A673 (cell line): ENCODE measurements around the gene EMP3. TPM values are rescaled to one million over a fixed set of nuclear protein-coding genes. Genes with fewer than 3 reads are reported as not detected.

ENCODE experiments used
- BruUV-seq: library from RNA; stranded (reverse); fragments of 400-500 nt; replicated peaks from 2 replicates; lab custom pipeline; 2021; lab: Mats Ljungman, UMichigan
- CTCF ChIA-PET: fragments of 300-600 bp; sonication (Branson Sonifier 250); formaldehyde crosslinking; loops from one replicate; lab custom pipeline; 2022; ENCODE audit warnings: antibody characterized with exemption; lab: Charles Lee
- POLR2A ChIA-PET: fragments of 300-600 bp; sonication (Branson Sonifier 250); formaldehyde crosslinking; loops from one replicate; lab custom pipeline; 2022; ENCODE audit warnings: antibody characterized with exemption; ENCODE audit not compliant: low non-redundant PET; lab: Charles Lee
- DNase-seq: peaks from one replicate; pipeline ENCODE4 v3.0.0-alpha.2; 2015; ENCODE audit warnings: low spot score
- H3K27ac ChIP-seq: fragments of 200-600 bp; sonication (generic); 2 replicates; pipeline ENCODE4 v1.5.1; 2016; ENCODE audit warnings: mixed run types, low read depth, mild to moderate bottlenecking, mixed read lengths, antibody characterized with exemption, low read length; ENCODE audit not compliant: poor library complexity, severe bottlenecking
- H3K27me3 ChIP-seq: fragments of 200-600 bp; sonication (generic); replicated peaks from 2 replicates; pipeline ENCODE4 v1.6.1; 2017; ENCODE audit warnings: mixed run types, low read depth, mild to moderate bottlenecking, mixed read lengths, antibody characterized with exemption, low read length; ENCODE audit not compliant: insufficient read depth, poor library complexity
- H3K36me3 ChIP-seq: fragments of 200-600 bp; sonication (generic); 2 replicates; pipeline ENCODE4 v1.6.1; 2016; ENCODE audit warnings: mixed run types, mild to moderate bottlenecking, mixed read lengths, antibody characterized with exemption, low read length; ENCODE audit not compliant: insufficient read depth, poor library complexity, severe bottlenecking
- H3K4me1 ChIP-seq: fragments of 200-600 bp; sonication (generic); 2 replicates; pipeline ENCODE4 v1.6.1; 2017; ENCODE audit warnings: mixed run types, mild to moderate bottlenecking, mixed read lengths, antibody characterized with exemption, low read length; ENCODE audit not compliant: insufficient read depth, poor library complexity, severe bottlenecking
- H3K4me3 ChIP-seq: fragments of 200-600 bp; sonication (generic); 2 replicates; pipeline ENCODE4 v1.5.1; 2016; ENCODE audit warnings: low read depth, mixed run types, mild to moderate bottlenecking, mixed read lengths, low read length; ENCODE audit not compliant: poor library complexity, severe bottlenecking
- H3K9me3 ChIP-seq: fragments of 200-600 bp; sonication (generic); 2 replicates; pipeline ENCODE4 v1.6.1; 2016; ENCODE audit warnings: mixed run types, low read depth, mild to moderate bottlenecking, mixed read lengths, antibody characterized with exemption, low read length; ENCODE audit not compliant: poor library complexity, severe bottlenecking
- EZH2 ChIP-seq: fragments of 200-600 bp; sonication (generic); IDR thresholded peaks from 2 replicates; pipeline ENCODE4 v1.6.1; 2017; ENCODE audit warnings: borderline replicate concordance, low read depth, mild to moderate bottlenecking, mixed read lengths, antibody characterized with exemption, low read length; ENCODE audit not compliant: poor library complexity, severe bottlenecking
- intact Hi-C: fragments of 100-400 bp; cut with micrococcal nuclease; formaldehyde crosslinking; loops from one replicate; pipeline ENCODE4 v1.10.0; 2022; ENCODE audit not compliant: unreplicated experiment
- total RNA-seq: library from RNA; stranded (reverse); gene quantifications from 2 replicates; pipeline ENCODE4 v1.2.3, GENCODE V29; 2021
- TF ChIP-seq, protein P1 (sequence below): fragments of 300-800, 200-600 bp; sonication (generic); conservative IDR thresholded peaks from 2 replicates; pipeline ENCODE4 v1.5.1; 2017; ENCODE audit warnings: low read depth, mild to moderate bottlenecking, antibody characterized with exemption, low read length, moderate library complexity, mixed read lengths

The EMP3 gene
- total RNA-seq, 1 experiment from 2014 or later, result 187 TPM

DNA sequence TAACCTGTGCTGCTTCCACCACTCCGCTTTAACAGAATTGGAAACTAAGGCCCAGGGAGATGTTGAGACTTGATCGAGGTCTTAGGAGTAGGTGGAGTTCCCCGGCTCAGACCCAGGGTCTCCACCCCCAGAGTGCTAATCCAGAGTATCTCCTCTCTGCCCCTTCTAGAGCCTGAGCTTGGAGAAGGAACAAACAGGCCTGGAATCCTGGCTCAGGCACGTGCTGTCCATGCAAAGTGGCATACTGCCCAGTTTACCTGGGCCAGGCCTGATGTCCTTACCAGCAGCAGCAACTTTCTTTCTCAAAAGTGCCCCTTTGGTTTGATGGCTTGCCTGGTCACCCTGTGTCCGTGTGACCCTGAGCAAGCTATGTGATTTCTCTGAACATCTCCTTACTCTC is 42.5 kb downstream of the EMP3 start:
- no peaks in the 10 kb centered on the region for H3K36me3 ChIP-seq
- intact Hi-C loops, result no loop called here
- CTCF ChIA-PET, result interaction anchor here (1.0 kb wide), 1 partner anchor 24 kb away, joined by 3 read pairs; the partner anchor contains the start of gene KDELR1
- H3K27me3 ChIP-seq, result no peaks in the 10 kb centered on the region
- no peaks in the 10 kb centered on the region for H3K9me3 ChIP-seq
- BruUV-seq, result no TSS peak
- TF ChIP-seq EZH2, result no peak
- TF ChIP-seq, protein P1, sequence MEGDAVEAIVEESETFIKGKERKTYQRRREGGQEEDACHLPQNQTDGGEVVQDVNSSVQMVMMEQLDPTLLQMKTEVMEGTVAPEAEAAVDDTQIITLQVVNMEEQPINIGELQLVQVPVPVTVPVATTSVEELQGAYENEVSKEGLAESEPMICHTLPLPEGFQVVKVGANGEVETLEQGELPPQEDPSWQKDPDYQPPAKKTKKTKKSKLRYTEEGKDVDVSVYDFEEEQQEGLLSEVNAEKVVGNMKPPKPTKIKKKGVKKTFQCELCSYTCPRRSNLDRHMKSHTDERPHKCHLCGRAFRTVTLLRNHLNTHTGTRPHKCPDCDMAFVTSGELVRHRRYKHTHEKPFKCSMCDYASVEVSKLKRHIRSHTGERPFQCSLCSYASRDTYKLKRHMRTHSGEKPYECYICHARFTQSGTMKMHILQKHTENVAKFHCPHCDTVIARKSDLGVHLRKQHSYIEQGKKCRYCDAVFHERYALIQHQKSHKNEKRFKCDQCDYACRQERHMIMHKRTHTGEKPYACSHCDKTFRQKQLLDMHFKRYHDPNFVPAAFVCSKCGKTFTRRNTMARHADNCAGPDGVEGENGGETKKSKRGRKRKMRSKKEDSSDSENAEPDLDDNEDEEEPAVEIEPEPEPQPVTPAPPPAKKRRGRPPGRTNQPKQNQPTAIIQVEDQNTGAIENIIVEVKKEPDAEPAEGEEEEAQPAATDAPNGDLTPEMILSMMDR, result no peak
- H3K4me3 ChIP-seq, result no peak overlapping the region
- no peak overlapping the region for H3K27ac ChIP-seq
- DNase-seq, result no peak
- POLR2A ChIA-PET, result no interaction called here
- peaks cover 15% of the 10 kb centered on the region for H3K4me1 ChIP-seq

GRCh38 chr19:48368936-48369335 is 43.6 kb downstream of the EMP3 start:
- no peak for TF ChIP-seq EZH2
- TF ChIP-seq, protein P1, result no peak
- ChIA-PET CTCF (no interaction called here), POLR2A (interaction anchor here (0.7 kb wide), 1 partner anchor 161 kb away, joined by 4 read pairs; no protein-coding TSS in a partner anchor)
- no TSS peak for BruUV-seq
- Histone ChIP-seq H3K9me3 (no peaks in the 10 kb centered on the region), H3K27ac (no peak overlapping the region), H3K36me3 (no peaks in the 10 kb centered on the region), H3K4me3 (no peak overlapping the region), H3K4me1 (peaks cover 17% of the 10 kb centered on the region), H3K27me3 (no peaks in the 10 kb centered on the region)
- intact Hi-C loops, result no loop called here
- DNase-seq, result no peak

GRCh38 chr19:48370955-48371354 is 45.6 kb downstream of the EMP3 start:
- BruUV-seq, result no TSS peak
- Histone ChIP-seq H3K4me3 (no peak overlapping the region), H3K36me3 (no peaks in the 10 kb centered on the region), H3K9me3 (no peaks in the 10 kb centered on the region), H3K4me1 (peaks cover 12% of the 10 kb centered on the region), H3K27ac (no peak overlapping the region), H3K27me3 (no peaks in the 10 kb centered on the region)
- DNase-seq, result no peak
- ChIA-PET CTCF (interaction anchor here (2.8 kb wide), 1 partner anchor 20 kb away, joined by 10 read pairs; the partner anchor contains the start of gene KDELR1), POLR2A (no interaction called here)
- TF ChIP-seq, protein P1, result no peak
- no peak for TF ChIP-seq EZH2
- intact Hi-C loops, result no loop called here
